OCI-LY1 (cell line): ENCODE results near the gene B3GALT6.

Experiments
- EZH2 ChIP-seq: fragments of 200-600 bp; sonication (generic), shearing (Covaris generic); IDR thresholded peaks from 2 replicates; pipeline ENCODE4 v1.8.0; 2017; ENCODE audit warnings: borderline replicate concordance, mixed run types, mild to moderate bottlenecking, antibody characterized with exemption, low read length, moderate library complexity, mixed read lengths
- TF ChIP-seq, protein P1 (sequence below): fragments of 200-600 bp; sonication (generic), shearing (Covaris generic); IDR thresholded peaks from 2 replicates; pipeline ENCODE4 v1.5.1; 2017; ENCODE audit warnings: mild to moderate bottlenecking, antibody characterized with exemption, low read length, moderate library complexity, mixed read lengths

DNA sequence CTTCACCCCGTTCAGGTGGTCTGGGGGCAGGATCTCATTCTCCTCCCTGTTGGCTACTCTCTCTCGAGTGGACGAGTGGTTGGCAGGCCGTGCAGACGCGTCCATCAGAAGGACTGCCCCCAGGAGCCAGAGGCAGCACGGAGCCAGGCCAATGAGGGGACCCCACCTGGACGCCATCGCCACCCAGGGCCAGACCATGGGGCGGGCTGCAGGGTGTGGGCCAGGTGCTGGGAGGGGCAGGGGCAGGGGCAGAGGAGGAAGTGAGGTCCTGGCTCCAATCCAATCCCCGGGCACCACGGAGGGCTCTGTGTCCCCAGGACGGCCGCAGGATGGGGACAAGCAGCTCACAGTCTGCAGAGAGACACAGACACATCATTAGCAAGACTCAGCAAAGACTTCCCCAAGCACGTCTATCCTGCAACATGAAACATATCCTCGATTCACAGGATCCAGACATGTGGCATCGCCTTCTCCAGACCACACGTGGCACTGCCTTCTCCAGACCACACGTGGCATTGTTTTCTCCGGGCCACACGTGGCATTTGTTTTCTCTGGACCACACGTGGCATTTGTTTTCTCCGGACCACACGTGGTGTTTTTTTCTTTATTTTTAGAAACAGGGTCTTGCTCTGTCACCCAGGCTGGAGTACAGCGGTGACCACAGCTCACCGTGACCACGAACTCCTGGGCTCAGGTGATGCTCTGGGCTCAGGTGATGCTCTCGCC, 3.3 kb upstream of the B3GALT6 start:
- TF ChIP-seq EZH2 = no peak
- TF ChIP-seq, protein P1, sequence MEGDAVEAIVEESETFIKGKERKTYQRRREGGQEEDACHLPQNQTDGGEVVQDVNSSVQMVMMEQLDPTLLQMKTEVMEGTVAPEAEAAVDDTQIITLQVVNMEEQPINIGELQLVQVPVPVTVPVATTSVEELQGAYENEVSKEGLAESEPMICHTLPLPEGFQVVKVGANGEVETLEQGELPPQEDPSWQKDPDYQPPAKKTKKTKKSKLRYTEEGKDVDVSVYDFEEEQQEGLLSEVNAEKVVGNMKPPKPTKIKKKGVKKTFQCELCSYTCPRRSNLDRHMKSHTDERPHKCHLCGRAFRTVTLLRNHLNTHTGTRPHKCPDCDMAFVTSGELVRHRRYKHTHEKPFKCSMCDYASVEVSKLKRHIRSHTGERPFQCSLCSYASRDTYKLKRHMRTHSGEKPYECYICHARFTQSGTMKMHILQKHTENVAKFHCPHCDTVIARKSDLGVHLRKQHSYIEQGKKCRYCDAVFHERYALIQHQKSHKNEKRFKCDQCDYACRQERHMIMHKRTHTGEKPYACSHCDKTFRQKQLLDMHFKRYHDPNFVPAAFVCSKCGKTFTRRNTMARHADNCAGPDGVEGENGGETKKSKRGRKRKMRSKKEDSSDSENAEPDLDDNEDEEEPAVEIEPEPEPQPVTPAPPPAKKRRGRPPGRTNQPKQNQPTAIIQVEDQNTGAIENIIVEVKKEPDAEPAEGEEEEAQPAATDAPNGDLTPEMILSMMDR = no peak
